HG03439 (cell line): ENCODE measurements around the gene XIRP2.

ENCODE experiments used
- ATAC-seq: cut with Tn5 transposase; IDR thresholded peaks from one replicate; pipeline ENCODE4 v1.9.1; 2021; ENCODE audit warnings: mild to moderate bottlenecking, moderate library complexity; ENCODE audit not compliant: unreplicated experiment

XIRP2 gene

GRCh38 chr2:167132066-167132465, 243.8 kb downstream of the XIRP2 start:
- ATAC-seq, result no peak

- ATAC-seq, result no peak
Observed at GRCh38 chr2:167132906-167133555, 244.8 kb downstream of the XIRP2 start.

DNA sequence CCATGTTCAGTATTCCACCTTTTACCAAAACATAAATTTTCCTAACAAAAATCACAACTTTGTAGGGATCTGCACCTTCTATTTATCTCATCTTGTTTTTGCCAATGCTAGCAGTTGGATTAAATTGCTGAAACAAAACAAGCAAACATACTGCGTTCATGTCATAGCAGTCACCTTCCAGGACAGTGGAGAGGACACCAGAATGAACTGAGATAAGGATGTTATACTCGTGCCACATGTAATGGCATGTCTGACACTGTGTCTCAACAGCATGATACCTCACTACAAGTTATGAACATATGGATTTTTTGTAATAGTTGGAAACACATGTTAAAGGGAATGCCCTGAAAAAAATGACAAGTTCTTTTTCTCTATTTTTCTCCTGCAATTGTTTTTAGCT, 245.3 kb downstream of the XIRP2 start:
- no peak for ATAC-seq

- ATAC-seq, result no peak
Observed at GRCh38 chr2:167134381-167135072, 246.2 kb downstream of the XIRP2 start.

GRCh38 chr2:167135706-167136105, 247.4 kb downstream of the XIRP2 start:
- ATAC-seq, result no peak

- no peak for ATAC-seq
Observed at GRCh38 chr2:167136879-167137596, 248.8 kb downstream of the XIRP2 start.

DNA sequence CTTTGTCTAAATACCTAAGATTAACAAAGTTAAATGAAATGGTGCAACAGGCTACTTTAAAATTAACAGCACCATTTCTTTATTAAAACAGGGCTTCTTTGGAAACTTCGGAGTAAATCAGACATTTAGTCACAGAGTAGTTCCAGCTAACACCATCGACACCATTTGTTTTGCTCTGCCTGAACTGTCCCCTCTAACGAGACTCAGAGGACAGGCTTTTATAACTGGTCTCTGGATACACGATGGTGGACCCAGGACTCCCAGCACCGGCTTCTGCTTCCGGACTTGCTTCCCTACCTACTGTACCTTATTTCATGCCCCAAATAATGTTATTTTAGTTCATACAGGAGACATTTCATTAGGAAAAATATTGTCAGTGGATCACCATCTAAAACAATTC, 252.1 kb downstream of the XIRP2 start:
- no peak for ATAC-seq

DNA sequence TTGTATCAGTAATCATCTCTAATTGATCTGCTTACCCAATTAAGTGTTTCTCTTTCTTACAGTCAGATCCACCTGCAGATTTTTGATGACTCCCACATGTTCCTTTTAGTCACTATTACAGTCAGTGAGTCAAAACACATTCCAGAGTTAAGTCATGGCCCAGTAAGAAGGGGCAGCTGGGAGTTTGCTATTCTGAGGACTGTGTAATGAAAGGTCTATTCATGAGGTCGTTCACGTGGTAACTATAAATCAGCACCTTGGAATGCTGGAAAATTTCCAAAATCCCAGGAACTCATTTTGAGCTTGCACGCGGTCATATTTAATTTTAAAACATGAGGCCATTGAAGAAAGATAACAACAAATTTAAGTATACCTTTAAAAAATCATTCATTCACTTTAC, 252.5 kb downstream of the XIRP2 start:
- no peak for ATAC-seq

GRCh38 chr2:167142554-167142953, 254.3 kb downstream of the XIRP2 start:
- no peak for ATAC-seq

DNA sequence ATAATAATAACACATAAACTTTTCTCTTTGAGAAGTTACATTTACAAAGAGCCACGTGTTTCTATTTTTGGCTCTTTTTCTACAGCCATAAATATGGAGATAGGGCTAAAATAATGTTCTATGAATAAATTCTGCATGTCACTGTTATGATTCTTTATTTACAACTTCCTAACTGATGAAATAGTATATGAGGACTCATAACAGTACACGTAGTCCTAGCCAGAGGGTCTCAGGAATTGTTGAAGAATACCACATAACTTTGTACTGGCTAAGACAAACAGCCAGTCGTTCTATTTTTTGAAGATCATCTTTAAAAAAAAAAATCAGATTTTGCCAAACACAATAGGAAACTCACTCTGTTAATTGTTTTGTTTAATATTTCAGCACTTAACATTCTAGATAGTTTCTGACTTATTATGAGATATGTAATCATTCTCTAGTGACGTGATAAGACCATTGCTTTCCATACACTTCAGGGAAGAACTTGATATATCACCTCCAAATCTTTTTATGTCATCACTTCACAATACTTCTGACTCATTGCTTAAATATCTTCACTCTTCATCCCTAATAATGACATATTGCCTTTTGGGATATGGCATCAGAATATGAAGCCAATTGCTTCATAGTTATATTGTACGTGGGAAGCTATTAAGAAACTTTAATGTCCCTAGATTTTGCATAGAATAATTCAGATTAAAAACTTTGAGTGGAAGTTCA, 256.1 kb downstream of the XIRP2 start:
- no peak for ATAC-seq

DNA sequence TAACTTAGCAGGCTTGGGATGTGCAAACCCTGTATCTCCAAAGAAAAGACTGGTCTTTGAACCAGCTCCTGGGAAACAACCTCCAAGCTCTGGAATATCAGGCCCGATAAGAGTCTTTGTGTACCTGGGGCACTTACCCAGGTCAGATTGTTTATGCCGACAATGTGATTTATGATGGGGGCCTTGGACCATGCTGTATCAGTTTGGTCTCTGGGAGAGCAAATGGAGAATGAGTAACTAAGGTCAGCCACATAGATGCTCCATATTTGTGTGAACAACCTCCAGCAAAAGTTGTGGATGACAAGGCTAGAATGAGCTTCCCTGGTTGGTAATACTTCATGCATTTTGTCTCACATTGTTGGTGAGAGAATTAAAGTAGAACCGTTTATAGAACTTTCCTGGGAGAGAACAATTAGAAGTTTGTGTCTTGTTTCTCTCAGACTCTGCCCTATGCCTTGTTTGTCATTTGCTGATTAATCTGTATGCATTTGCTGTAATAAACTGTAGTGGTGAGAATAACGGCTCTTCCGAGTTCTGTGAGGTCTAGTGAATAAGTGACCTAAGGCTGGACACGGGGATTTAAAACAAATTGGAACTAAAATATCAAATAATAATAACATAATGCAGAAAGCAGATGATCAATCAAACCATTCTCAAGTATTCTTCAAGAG, 259.1 kb downstream of the XIRP2 start:
- ATAC-seq, result no peak

GRCh38 chr2:167151894-167152293, 263.6 kb downstream of the XIRP2 start:
- ATAC-seq, result no peak

GRCh38 chr2:167157523-167157922, 269.2 kb downstream of the XIRP2 start:
- no peak for ATAC-seq

GRCh38 chr2:167177196-167177595, 288.9 kb downstream of the XIRP2 start:
- no peak for ATAC-seq

DNA sequence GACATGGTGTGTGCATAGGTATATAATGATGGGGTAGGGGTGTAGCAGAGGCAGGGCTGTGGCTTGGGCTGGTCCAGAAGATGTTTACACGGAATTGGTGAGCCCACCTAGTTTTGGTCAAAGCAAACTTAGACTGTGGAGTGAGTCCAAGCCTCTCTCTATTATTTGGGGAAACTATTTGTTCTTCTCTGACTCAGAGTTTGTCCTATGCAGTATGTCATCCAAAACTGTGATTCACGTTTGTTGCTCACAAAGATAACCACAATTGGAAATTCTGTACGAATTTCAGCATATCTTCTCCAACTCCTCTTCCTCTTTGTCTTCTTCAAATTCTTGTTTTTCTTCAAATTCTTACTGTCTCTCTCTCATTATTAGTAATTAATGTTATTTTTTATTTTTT, 292.9 kb downstream of the XIRP2 start:
- ATAC-seq, result no peak

GRCh38 chr2:167181688-167182087, 293.4 kb downstream of the XIRP2 start:
- no peak for ATAC-seq

DNA sequence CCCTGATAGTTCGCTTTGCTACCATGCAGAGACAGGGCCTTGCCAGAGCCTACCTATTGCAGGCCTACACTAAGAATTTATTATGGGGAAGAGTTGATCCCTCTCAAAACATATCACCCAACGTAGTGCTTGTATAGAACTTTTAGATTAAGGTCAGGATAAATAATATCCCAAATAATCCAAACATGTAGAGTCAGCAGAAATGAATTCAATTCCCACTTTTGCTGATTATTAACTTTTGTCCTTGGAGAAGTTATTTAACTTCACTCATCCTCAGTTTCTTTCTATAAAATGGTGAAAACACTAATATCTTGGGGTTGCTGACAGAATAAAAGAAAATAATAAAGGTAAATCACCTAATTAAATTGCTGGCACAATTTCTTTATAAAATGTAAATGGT, 294.1 kb downstream of the XIRP2 start:
- ATAC-seq, result no peak

- ATAC-seq, result no peak
Observed at GRCh38 chr2:167183931-167184330, 295.7 kb downstream of the XIRP2 start.

DNA sequence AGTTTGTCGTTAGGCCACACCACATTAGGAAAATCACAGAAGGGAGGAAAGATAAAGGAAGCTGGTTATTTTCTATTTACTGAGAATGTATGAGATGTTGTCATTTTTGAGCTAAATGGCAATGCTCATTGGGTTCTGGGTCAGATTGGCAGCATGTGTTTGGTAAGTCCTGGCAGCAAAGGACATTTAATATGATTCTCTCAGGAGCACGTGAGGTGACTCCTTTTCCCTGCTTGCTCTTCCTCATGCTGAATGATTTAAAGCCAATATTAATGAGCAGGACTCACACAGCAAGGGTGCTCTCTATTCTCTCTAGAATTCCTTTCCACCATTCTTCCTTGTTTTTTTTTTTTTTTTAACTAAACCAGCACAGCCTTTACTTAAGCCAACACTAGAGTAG, 298.2 kb downstream of the XIRP2 start:
- no peak for ATAC-seq

DNA sequence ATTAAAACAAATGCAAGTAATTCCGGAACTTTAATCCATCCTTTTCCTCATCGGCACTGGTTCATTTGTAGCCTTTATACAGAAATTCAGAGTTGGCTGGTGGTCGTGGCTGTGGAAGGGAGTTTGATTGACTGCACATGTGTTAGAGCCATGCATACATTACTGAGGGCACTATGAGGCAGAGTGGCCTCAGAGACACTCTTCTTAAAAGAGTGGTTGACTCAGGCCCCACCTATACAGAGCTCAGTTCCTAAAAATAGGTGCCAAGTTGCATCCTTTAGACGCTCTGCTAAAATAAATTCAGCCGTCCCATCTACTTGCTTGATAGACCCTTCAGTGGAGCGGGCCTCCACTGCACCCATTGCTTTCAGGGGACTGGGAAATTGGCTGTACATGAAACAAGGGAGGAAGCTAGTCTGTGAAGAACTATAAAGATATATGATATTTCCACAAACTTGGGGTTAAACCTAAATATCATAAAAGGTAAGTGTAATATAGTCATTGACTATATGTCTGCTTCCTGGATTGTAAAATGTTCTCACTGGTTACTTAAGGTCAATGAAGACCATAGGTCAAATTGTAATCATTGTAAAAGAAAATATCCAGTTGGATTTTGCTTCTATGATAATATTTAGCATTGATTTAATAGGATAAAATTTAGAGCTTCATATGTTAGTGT, 298.9 kb downstream of the XIRP2 start:
- ATAC-seq, result no peak
